GM21619 (cell line): ENCODE results near the gene POMGNT2.
"Not testable (repeated sequence)": the region's sequence is repeated elsewhere in the genome, so short reads cannot be mapped to it uniquely, and the experiment has no call there.

Experiments
- ATAC-seq: cut with Tn5 transposase; IDR thresholded peaks from one replicate; pipeline ENCODE4 v1.9.1; 2021; ENCODE audit not compliant: unreplicated experiment

POMGNT2 gene

DNA sequence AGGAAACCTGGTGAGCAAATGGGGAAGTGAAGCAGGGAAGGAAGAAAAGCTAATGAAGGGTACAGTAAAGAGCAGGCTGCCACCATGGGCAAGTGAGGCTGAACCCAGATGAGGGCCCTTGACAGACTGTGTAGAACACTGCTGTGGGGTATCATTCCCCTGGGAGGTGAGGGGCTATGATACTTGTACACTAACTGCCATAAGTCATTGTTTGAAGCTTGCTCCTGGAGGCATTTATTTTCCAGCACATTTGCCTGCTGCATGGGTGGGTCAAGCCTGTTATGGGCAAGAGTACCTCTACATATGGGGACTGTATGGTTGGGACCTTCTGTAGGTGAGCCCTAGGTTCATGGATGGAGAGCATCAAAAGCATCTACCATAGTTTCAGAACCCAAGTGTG is 57.4 kb downstream of the POMGNT2 start:
- no peak for ATAC-seq

DNA sequence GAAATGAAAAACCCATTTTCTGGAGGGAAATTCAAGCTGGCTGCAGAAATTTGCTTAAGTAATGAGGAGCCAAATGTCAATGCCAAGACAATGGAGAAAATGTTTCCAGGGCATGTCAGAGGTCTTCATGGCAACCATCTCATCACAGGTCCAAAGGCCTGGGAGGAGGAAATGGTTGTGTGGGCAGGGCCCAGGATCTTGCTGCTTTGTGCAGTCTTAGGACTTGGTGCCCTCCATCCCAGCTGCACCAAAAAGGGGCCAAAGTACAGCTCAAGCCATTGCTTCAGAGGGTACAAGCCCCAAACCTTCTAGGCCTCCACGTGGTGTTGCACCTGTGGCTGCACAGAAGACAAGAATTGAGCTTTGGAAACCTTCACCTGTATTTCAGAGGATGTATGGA is 59.3 kb downstream of the POMGNT2 start:
- ATAC-seq: no peak

DNA sequence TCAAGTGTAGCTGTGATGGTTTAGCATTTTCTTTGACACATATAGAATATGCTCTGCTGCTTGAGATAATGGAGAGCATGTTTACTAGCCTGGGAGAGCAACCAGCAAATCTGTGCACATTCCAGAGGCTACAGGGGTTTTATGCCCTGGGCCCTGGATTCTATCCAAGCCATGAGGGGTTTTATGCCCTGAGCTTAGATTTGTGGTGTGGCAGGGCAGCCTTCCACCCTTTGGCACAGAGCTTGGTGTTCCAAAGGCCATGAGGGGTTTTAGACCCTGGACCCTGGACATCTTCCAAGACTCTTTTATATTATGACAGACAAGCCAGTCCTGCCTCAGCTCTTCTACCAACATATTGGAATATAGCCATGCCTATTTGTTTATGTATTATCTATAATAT is 60.8 kb downstream of the POMGNT2 start:
- ATAC-seq: not testable (repeated sequence)

DNA sequence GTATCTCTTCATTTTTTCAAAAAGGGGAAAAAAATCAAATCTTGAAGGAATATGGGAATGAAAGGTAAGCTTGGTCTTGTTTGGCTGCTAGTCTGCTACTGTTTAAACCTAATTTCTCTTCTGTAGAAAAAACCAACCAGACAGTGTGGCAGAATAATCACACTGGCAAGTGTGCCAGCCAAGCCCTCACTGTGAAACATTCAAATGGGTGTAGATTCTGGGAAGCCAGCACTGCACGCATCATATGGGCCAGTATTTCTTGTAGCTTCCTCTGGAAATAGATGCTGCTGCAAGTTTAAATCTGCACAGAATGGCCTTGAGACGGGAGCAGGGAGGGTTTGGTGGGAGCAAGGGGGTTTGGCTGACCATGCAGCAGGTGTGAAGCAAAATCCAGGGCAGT is 62.1 kb downstream of the POMGNT2 start:
- no peak for ATAC-seq

DNA sequence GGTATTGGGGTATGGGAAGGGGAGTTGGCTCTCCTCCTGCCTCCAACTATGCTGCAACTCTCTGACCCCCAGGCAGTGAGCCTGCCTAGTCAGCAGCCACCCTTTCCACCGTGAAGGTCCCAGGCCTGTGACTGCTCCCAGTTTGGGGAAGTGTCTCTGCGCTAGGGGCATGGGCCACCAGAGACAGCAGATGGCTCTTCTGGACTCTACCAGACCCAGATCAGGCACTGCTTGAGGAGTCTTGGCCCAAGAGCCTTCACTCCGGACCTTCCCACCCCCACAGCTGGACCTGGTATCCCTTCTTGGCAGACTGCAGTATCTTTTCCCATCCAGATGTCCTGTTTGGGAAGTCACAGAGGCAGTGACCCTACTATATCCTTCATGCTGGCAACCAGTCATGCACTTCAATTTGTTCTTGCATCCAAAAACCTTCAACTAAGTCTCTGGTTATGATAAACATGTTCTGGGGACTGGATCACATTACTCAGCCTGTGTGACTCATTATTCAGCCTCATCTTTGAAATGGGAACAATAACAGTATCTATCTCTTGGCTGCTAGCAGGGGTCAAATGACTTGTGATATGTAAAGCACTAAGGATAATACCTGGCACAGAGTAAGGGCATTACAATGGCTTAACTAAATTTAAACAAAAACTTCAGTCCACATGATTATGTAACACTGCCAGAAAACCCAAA is 62.7 kb downstream of the POMGNT2 start:
- no peak for ATAC-seq

DNA sequence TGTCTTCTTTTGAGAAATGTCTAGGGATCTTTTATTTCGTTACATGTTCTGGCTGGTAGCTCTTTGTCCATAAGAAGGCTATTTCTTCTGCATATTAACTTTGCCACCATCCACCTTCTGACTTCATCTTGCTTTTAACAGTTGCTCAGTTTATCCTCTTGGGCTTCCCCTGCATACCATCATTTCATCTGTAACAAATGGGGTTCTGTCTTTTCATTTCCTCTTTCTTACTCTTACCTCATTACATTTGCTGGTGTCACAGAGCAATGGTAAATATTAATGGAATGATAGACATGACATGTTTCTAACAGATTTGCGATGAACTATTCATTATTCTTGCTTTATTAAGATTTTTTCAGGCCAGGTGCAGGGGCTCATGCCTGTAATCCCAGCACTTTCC is 64.4 kb downstream of the POMGNT2 start:
- no peak for ATAC-seq

DNA sequence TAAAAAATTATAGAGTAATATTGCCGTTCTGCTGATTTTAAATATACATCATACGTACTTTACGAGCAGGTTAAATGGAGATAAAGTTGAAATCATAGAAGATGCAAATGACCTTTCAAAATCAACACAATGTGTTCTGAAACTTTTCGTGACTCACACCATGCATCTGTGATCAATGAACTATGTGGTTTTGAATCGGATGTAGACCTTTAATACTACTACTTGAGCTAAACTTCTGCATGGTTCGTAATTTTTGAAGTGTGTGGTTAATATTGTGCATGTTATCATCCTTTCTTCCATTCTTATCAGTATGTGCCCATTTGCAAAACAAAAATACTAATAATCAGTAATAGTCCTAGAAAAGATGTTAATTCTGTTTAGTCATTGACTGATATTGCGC is 67.9 kb downstream of the POMGNT2 start:
- peak; percentile 68 for ATAC-seq

DNA sequence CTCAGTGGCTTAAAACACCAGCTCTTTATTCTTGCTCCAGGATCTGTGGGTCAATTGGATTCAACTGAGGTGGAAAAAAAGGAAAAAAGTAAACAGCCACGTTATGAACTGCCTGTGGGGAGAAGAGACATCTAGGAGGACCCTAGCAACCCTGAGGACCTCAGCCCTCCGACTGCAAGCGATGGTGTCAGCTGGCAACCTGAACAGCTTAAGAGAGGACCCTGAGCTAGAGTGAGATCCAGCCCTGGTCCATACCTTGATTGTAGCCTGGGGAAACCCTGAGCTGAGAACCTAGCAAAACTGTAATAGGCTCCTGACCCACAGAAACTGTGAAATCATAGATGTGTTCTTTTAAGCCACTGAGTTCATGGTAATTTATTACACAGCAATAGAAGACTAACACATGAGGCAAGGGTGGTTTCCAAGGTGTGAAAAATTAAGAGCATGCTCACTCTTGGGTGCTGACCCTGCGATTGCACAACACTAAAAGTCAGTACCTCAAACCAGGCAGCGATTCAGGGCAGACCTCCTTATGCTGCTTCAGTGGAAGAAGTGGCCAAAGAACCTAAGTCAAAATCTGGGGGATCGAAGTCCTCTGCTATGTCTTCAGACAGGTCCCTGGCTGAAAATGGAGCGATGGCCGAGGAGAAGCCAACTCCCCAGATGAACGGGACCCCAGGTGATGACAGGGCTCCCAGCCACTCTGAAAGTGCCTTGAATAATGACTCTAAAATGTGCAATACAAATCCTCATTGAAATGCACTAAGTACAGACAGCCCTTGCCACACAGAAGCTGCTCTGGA is 69.1 kb downstream of the POMGNT2 start:
- ATAC-seq: peak; percentile 52

DNA sequence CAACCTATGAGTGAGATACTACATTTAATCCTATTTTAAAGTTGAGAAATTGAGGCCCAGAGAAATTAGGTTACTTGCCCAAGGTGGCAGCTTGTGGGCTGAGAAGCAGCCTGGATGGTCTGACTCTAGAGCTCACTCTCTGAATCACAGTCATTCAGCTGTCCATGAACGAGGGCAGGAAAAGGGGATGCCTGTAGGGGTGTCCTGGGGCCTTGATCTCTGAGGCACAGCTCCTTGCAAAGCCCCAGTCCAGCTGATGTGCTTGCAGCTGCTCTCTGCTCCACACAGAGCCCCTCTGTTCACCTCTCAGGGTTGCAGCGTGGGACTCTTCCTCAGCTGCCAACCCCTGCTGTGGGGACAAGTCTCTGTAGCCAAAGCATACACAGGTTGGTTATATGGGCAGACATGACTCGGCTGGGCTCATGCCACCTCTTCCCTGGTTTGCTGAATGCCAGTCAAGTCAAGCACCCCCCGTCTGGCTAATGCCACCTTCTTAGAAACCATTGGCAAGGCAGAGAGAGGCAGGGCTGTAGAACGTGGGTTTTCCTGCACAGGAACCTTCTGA is 70.0 kb downstream of the POMGNT2 start:
- ATAC-seq: no peak

DNA sequence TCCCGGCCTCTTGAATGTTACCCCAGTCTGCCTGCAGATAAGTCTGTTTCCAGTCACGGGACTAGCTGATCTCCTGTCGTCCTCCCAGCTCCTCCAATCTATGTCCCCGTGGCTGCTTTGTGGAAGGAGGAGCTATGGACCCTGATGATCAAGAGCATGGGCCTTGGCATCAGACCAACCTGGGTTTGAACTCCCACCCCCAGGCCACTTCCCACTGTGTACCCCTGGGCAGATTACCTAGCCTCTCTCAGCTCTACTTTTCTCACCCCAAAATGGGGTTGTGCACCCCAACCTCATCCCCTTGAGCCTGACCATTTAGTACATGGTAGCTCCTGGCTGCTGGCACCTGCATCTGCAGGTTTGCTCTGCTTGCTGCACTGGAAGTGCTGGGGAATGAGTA is 71.0 kb downstream of the POMGNT2 start:
- no peak for ATAC-seq

DNA sequence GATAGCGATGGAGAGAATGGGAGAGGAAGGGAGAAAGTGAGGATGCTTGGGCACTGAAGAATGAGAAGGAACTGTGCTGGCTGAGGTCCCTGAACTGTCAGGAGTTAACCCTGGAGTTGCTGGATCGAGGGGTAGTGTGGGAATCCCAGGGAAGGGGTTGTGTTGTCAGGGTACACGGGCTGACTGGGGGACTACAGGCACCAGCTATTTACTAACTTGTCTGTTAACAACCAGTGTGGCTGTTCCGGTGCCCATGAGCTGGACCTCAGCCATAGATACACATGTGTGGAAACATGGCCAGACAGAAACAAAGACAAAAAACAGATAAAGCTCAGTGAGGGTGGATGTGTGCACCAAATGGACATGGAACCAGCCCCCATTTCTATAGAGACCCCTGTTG is 71.7 kb downstream of the POMGNT2 start:
- ATAC-seq: no peak

DNA sequence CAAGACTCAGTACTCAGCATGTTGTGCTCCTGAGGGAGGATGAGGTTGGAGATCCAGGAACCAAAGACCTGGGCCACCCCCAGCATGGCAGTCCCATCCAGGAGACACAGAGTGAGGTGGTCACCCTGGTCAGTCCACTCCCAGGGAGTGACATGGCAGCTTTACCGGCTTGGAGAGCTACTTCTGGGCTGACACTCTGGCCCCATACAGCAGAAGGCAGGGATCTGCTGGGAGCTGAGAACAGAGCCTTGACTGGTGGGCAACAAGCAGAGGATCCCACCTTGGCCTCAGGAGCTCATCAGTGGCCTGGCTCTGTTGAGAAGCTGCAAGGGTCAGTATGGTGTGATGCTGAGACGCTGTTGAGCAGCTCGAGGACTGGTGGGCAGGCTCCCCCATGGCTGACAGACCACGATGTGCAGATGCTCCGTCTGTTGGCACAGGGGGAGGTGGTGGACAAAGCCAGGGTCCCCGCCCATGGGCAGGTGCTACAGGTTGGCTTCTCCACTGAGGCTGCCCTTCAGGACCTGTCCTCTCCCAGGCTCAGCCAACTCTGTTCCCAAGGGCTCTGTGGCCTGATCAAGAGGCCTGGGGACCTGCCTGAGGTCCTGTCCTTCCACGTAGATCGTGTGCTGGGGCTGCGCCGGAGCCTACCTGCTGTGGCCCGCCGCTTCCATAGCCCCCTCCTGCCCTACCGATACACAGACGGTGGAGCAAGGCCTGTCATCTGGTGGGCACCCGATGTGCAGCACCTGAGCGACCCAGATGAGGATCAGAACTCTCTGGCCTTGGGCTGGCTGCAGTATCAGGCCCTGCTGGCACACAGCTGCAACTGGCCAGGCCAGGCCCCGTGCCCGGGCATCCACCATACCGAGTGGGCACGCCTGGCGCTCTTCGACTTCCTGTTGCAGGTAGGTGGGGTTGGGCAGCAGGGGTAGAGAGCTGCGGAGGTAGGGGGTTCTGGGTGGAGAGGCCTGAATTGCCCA is 72.9 kb downstream of the POMGNT2 start:
- no peak for ATAC-seq

DNA sequence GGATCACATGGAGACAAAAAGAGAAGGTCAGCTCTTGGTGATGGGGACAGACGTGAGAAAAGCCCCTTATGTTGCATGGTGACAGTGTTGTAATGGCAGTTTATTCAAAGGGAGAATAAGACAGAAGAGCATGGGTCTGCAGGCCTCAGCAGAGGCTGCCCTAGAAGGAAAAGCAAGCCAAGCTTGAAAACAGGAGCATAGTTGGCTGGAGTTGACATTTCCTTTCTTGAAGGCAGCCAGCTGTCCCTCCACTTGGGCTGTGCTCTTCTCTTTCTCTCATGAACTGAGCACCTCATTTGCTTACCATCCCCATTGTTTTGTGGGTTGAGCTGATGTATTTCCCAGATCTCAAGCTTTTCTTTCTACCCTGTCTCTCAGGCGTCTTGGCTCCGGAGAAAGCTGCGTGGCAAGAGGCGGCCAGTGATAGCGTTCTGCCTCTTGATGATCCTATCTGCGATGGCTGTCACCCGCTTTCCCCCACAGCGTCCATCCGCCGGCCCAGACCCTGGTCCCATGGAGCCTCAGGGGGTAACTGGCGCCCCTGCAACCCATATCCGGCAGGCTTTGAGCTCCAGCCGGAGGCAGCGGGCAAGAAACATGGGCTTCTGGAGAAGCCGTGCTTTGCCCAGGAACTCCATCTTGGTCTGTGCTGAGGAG is 73.9 kb downstream of the POMGNT2 start:
- no peak for ATAC-seq

DNA sequence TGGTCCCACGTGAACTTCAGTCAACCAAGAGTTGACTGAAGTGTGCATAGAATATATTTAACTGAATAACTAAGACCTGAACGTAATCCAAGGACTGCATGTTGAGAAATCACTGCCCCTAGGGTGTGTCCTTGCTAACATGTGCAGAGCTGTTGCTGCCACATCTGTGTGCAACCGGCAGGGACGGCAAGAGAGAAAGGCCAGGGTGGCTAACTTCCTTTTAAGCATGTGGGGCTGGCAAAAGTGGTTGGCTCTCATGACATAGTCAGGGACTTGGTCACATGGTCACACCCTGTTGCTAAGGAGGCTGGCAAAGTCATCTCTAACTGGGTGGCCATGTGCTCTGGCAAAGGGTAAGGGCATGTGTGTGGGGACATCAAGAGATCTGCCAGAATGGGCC is 74.4 kb downstream of the POMGNT2 start:
- no peak for ATAC-seq

DNA sequence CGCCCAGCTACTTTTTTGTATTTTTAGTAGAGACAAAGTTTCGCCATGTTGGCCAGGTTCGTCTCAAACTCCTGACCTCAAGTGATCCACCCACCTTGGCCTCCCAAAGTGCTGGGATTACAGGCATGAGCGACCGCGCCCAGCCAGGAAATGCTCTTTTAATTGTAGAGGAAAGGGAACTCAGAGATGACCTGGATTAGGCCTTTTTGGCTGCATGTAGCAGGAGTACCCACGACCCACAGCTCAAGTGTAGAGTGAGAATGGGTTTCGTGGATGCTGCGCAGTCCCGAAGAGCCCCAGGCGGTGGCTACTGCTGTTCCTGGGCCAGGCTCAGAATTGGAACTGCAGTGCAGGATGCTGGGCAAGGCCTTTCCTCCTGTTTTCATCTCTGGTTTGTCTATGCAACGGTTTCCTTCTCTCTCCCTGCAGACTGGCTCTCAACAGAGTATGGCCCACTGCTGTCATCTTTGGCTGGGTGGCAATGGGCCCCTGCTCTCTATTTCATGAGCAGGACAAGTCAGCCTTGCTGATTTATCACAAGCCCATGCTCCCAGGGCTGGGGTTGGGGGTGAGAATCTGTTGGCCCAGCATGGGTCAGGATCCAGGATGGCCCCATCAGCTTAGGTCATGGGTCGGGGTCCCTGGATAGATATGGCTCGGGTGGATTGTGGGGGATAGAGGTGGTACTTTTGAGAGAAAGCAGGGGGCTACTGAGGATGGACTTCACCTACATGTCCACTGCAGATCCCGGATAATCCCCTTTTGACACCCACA is 75.5 kb downstream of the POMGNT2 start:
- no peak for ATAC-seq
